Measurements from ENCODE around the gene CORO1C.
A peak's percentile ranks its signal among the peaks of the same experiment; 100 is the strongest.

CORO1C gene

DNA sequence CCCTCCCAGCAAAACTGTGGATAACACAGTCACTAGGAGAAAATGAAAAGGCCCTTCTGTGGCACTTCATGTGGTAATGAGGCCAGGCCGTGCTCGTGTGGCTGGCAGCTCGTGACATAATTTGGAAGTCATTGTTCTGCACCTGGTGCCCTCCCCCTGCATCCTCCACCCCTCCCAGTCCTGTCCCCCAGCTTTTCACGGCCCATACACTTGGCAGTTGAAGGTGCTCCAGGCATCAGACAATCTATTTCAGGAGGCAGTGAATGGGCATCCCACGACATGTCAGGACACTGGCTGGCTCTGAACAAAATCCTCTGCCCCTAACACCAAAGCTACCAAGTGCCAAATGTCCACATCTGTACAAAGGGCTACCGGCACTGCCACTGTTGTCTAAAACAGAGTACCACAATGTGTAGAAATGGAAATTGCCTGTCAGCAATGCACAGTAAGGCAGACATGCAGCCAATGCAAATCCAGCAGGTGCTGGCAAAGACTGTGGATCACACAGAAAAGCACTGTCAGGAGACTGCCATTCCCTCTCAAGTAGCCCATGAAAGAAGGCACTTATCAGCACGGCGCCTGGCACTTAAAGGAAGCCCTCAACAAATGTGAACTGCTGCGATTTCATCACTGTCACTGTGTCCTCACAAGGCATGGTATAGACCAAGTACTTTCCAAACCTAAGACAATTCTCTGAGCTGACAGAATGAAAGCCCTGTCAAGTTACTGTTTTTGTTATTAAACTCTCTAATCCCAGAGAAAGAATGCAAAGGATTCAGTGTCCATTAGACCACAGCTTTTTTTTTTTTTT, 39.1 kb downstream of the CORO1C start:
- DNase-seq (ENCODE audit: low read depth) = peak; percentile 48

DNA sequence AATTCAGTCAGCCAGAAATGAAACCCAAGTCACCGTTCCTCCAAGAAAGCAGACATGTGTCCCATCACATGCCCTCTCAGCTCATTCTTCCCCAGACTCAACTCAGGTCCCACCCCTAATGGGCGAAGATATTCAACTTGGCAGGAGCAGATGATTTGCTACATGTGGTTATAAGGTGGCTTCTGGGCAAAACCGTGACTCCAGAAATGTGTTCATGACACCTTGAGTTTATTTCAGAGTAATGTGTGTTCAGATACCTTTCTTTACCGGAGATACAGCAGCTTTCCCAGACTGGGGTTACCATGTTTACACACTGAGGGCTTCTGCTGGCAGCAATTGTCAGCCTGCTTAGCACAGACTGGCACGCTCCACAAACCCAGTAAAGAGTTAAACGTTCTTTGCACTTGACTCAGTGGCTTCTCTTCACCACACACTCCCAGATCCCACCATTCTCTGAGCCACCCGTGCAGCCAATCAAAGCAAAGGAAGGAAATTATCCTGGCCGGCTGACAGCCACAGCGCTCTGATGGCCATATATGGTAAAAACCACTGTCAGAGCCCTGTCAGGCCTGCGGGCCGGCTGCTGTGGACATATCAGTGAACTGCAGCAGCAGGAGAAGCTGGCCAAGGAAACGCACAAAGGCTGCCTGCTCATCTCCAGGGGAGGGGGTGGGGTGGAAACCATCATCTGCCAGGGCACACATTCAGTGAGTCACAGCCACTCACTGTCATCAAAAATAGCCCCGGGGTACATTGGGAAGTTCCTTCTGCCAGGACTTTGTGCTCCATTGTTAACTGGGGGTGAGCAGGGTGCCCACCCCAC, 39.9 kb downstream of the CORO1C start:
- Histone ChIP-seq H3K9ac (ENCODE audit: low read length) (peak overlapping the region; percentile 87), H3K27me3 (replicated peaks; ENCODE audit: control insufficient read depth, insufficient read depth, low read length) (no peaks in the 10 kb centered on the region), H3K9me3 (ENCODE audit: control insufficient read depth, low read length) (no peaks in the 10 kb centered on the region), H3K4me3 (ENCODE audit: low read length) (peak overlapping the region; percentile 61), H3K4me1 (ENCODE audit: control insufficient read depth, insufficient read depth, low read length) (peaks cover 55% of the 10 kb centered on the region), H3K36me3 (ENCODE audit: control insufficient read depth, insufficient read depth, low read length, severe bottlenecking) (peaks cover 13% of the 10 kb centered on the region)
- DNase-seq (ENCODE audit: low read depth) = peak; percentile 97

More for the DNA sequence above, 39.1 kb downstream of the CORO1C start:
- Histone ChIP-seq H3K36me3 (ENCODE audit: control insufficient read depth, insufficient read depth, low read length, severe bottlenecking) (peaks cover 13% of the 10 kb centered on the region), H3K9ac (ENCODE audit: low read length) (peak overlapping the region; percentile 81), H3K27me3 (replicated peaks; ENCODE audit: control insufficient read depth, insufficient read depth, low read length) (no peaks in the 10 kb centered on the region), H3K9me3 (ENCODE audit: control insufficient read depth, low read length) (no peaks in the 10 kb centered on the region), H3K4me1 (ENCODE audit: control insufficient read depth, insufficient read depth, low read length) (peaks cover 57% of the 10 kb centered on the region), H3K4me3 (ENCODE audit: low read length) (no peak overlapping the region)

DNA sequence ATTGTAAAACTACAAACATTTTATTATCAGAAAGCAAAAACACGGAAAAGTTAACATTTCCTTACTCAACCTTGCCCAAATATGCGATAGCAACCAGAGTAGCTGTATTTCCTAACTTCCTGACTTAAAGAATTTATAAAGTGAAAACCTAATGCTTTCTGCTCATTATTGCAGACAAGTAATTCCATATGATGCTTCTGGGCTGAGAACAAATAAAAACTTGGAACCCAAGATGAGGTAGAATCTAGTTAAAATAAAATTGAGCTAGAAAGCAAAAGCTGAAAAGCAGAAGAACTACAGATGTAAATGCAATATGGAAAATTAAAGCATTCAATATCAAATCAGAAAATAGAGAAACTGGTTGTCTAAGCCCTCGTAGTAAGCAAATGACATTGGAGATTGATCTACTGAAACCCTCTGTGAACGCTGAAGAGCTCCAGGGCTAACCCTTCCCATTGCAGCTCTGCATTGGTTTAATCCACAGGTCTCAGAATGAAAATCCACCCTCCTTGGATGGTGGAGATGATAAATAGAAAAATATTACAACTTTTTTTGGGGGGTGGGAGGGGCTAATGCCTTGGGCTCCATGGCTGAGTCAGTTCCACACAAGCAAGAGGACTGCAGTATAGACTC, 40.7 kb downstream of the CORO1C start:
- Histone ChIP-seq H3K27me3 (replicated peaks; ENCODE audit: control insufficient read depth, insufficient read depth, low read length) (no peaks in the 10 kb centered on the region), H3K9ac (ENCODE audit: low read length) (peak overlapping the region; percentile 87), H3K4me3 (ENCODE audit: low read length) (peak overlapping the region; percentile 61), H3K36me3 (ENCODE audit: control insufficient read depth, insufficient read depth, low read length, severe bottlenecking) (peaks cover 13% of the 10 kb centered on the region), H3K9me3 (ENCODE audit: control insufficient read depth, low read length) (no peaks in the 10 kb centered on the region), H3K4me1 (ENCODE audit: control insufficient read depth, insufficient read depth, low read length) (peaks cover 55% of the 10 kb centered on the region)
- peak; percentile 52 for DNase-seq (ENCODE audit: low read depth)

DNA sequence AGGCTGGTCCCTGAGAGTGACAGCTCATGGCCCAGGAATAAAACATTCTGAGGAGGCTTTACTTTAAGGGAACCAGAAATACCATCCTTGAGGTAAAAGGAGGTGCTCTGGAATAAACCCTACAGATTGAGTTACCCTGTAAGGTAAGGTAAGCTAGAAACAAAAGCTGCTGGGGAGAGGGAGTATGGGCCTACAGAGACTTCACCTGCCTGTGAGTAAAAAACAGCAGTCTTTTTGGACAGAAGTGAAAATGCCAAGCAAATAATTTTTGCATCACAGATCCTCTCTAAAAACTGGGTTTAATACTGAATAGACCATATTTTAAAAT, 41.2 kb downstream of the CORO1C start:
- H3K4me1 ChIP-seq (ENCODE audit: control insufficient read depth, insufficient read depth, low read length) = peaks cover 55% of the 10 kb centered on the region

DNA sequence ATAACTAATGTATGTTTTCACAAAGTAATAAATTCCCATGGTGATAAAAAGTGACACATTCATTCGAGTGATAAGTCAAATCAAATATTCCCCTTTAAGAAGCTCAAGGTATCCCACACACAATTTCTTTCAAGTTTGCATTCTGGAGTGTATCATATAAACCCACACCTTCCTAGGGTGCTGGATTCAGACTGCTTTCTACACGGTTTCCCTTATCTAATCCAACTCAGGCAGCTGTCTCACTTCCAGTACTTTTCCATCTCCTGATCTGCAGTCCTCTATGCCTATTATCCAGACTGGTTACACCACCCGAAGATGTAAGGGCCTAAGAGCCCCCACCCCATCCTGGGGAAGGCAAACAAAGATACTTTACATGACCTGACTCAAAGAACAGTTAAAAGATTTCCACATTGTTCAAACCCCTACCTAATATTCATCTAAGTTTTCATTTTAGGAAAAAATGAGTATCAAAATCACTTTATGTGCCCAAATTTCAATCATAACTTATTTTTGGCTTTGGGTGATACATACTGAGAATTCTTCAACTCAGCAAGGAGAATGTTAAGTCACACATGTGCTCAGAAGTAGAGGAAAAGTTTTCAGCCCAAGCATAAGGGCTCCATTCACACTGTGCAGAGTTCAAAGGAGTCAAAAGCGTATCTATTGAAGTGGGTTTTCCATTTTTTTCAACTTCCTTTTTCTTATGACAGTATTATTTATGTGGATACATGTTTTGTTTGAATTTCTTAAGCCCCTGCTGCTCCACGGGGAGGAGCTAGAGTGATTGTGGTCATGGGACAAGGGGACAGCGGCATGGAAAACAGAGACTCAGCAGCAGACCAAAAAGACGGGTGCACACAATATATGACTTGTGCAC, 41.8 kb downstream of the CORO1C start:
- H3K9me3 ChIP-seq (ENCODE audit: control insufficient read depth, low read length) = no peaks in the 10 kb centered on the region
- no peaks in the 10 kb centered on the region for H3K27me3 ChIP-seq (replicated peaks; ENCODE audit: control insufficient read depth, insufficient read depth, low read length)
- peak overlapping the region; percentile 61 for H3K4me3 ChIP-seq (ENCODE audit: low read length)
- peak; percentile 60 for DNase-seq (ENCODE audit: low read depth)
- H3K9ac ChIP-seq (ENCODE audit: low read length) = peak overlapping the region; percentile 87
- H3K36me3 ChIP-seq (ENCODE audit: control insufficient read depth, insufficient read depth, low read length, severe bottlenecking) = peaks cover 5% of the 10 kb centered on the region
- H3K4me1 ChIP-seq (ENCODE audit: control insufficient read depth, insufficient read depth, low read length) = peaks cover 61% of the 10 kb centered on the region

More for the DNA sequence above, 41.2 kb downstream of the CORO1C start:
- DNase-seq (ENCODE audit: low read depth) = no peak
- Histone ChIP-seq H3K9me3 (ENCODE audit: control insufficient read depth, low read length) (no peaks in the 10 kb centered on the region), H3K9ac (ENCODE audit: low read length) (peak overlapping the region; percentile 87), H3K4me3 (ENCODE audit: low read length) (peak overlapping the region; percentile 61), H3K27me3 (replicated peaks; ENCODE audit: control insufficient read depth, insufficient read depth, low read length) (no peaks in the 10 kb centered on the region), H3K36me3 (ENCODE audit: control insufficient read depth, insufficient read depth, low read length, severe bottlenecking) (peaks cover 9% of the 10 kb centered on the region)

DNA sequence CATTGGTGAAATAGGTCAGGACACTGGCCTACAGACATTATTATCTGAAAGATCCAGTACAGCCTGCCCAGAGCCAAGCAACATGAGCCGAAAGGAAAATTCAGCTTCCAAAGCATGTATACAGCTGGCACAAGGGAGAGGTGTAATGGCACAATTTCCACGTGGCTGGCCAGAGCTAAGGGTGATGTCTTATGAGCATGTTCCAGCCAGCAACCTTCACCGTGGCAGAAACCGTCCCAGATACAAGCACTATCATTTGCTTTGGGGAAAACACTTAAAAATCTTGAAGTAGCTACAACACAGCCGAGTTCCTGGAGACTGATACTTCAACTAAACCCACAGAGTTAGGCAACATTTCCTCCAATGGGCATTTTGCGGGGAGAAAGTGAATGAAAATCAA, 44.5 kb downstream of the CORO1C start:
- H3K9me3 ChIP-seq (ENCODE audit: control insufficient read depth, low read length) = no peaks in the 10 kb centered on the region
- peaks cover 63% of the 10 kb centered on the region for H3K4me1 ChIP-seq (ENCODE audit: control insufficient read depth, insufficient read depth, low read length)
- H3K4me3 ChIP-seq (ENCODE audit: low read length) = no peak overlapping the region
- DNase-seq (ENCODE audit: low read depth) = no peak
- no peaks in the 10 kb centered on the region for H3K27me3 ChIP-seq (replicated peaks; ENCODE audit: control insufficient read depth, insufficient read depth, low read length)
- no peaks in the 10 kb centered on the region for H3K36me3 ChIP-seq (ENCODE audit: control insufficient read depth, insufficient read depth, low read length, severe bottlenecking)
- H3K9ac ChIP-seq (ENCODE audit: low read length) = no peak overlapping the region

DNA sequence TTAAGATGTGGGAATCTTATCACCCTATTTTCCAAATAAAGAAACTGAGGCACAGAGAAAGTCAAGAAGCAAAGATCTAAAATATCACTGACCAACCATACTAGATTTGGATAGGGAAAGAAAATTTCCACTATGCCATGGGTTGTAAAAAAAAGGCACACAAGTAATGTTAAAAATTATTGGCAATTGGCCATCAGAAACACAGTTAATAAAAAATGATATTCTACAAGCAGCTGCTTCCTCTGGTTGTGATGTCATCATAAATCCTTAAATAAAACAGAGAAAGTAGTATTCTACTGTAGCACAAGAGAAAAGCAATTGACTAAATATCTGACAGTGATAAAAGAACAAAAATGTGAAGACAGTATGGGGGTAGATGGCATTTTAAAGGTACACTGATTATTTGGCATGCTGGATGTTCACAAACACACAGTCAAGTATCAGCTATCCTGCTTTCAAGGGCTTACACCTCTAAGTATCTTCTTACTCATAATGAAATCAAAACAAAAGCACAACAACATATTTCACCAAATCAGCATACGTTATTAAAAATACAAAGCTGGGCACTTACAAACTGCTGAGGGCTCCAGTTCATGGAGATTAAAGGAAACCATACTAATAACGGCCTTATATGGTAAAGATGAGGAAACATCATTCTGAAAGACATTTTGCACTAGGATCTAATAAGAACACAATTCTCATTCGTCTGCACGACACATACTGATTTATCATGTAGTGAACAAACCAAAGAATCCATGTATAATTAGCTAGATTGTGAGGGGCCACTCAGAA, 45.7 kb downstream of the CORO1C start:
- no peaks in the 10 kb centered on the region for H3K36me3 ChIP-seq (ENCODE audit: control insufficient read depth, insufficient read depth, low read length, severe bottlenecking)
- no peaks in the 10 kb centered on the region for H3K9me3 ChIP-seq (ENCODE audit: control insufficient read depth, low read length)
- H3K4me3 ChIP-seq (ENCODE audit: low read length) = no peak overlapping the region
- peaks cover 53% of the 10 kb centered on the region for H3K4me1 ChIP-seq (ENCODE audit: control insufficient read depth, insufficient read depth, low read length)
- H3K9ac ChIP-seq (ENCODE audit: low read length) = peak overlapping the region; percentile 3
- no peaks in the 10 kb centered on the region for H3K27me3 ChIP-seq (replicated peaks; ENCODE audit: control insufficient read depth, insufficient read depth, low read length)
- no peak for DNase-seq (ENCODE audit: low read depth)

DNA sequence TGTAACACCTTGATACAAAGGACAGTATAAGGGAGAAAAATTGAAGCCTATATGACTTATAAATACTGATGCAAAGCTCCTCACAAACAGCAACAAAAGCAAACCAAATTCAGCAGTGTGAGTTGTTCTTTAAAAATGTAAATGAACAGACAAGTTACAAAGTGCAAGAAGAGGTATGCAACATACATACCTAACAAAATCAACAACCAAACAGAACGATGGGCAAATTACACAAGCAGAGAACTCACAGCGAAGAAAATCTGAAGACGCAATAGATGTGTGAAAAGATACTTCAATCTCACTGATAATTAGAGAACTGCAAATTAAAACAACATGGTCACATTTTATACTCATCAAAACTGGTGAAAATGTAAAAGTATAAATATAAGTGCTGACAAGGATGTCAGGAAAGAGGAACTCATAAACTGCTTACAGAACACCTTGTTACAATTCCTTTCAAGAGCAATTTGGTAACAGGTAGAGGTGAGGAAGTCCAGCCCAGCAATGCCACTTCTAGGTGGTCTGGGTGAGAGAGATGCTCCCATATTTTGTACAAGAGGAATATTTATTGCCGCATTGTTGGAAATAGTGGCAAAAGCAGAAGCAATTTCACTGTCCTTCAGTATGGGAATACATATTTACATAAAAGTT, 47.3 kb downstream of the CORO1C start:
- Histone ChIP-seq H3K36me3 (ENCODE audit: control insufficient read depth, insufficient read depth, low read length, severe bottlenecking) (peaks cover 12% of the 10 kb centered on the region), H3K4me3 (ENCODE audit: low read length) (no peak overlapping the region), H3K27me3 (replicated peaks; ENCODE audit: control insufficient read depth, insufficient read depth, low read length) (no peaks in the 10 kb centered on the region), H3K9me3 (ENCODE audit: control insufficient read depth, low read length) (no peaks in the 10 kb centered on the region), H3K9ac (ENCODE audit: low read length) (no peak overlapping the region), H3K4me1 (ENCODE audit: control insufficient read depth, insufficient read depth, low read length) (peaks cover 37% of the 10 kb centered on the region)
- peak; percentile 45 for DNase-seq (ENCODE audit: low read depth)

DNA sequence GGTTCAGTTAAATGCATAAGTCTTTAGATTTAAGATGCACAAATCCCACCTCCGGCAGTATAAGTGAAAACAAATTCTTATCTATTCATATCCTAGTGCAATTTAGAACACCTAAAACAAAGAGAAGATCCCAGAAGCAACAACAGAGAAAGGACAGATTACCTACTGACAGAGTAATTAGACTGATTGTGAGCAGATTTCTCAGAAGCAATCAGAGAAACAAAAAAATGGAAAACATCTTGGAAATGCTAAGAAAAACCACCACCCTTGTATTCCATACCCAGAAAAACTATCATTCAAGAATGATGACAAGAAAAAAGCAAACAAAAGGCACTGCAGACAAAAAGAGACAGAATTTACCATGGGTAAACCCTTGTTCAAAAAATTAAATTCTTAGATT, 50.0 kb downstream of the CORO1C start:
- H3K4me1 ChIP-seq (ENCODE audit: control insufficient read depth, insufficient read depth, low read length) = peaks cover 31% of the 10 kb centered on the region
- DNase-seq (ENCODE audit: low read depth) = no peak
- H3K36me3 ChIP-seq (ENCODE audit: control insufficient read depth, insufficient read depth, low read length, severe bottlenecking) = peaks cover 29% of the 10 kb centered on the region
- no peaks in the 10 kb centered on the region for H3K9me3 ChIP-seq (ENCODE audit: control insufficient read depth, low read length)
- no peak overlapping the region for H3K4me3 ChIP-seq (ENCODE audit: low read length)
- H3K9ac ChIP-seq (ENCODE audit: low read length) = no peak overlapping the region
- H3K27me3 ChIP-seq (replicated peaks; ENCODE audit: control insufficient read depth, insufficient read depth, low read length) = no peaks in the 10 kb centered on the region
